T47D (cell line): Measurements from ENCODE around the gene TNS1.

ENCODE experiments used
- DNase-seq, 2 experiments: peaks; one replicate each; pipeline versions ENCODE4 v3.0.0 to v3.0.0-alpha.2; 2011 to 2012; ENCODE audit warnings: low read depth in 1 of 2, low spot score in 1 of 2
- JUND ChIP-seq: IDR thresholded peaks from 2 replicates; pipeline ENCODE4 v1.6.1; 2012; ENCODE audit warnings: low read depth
- in situ Hi-C: cut with HindIII; loops from 2 replicates; pipeline ENCODE4 v1.10.0; 2016; ENCODE audit warnings: low sequenced_read_pairs, low pct_unique_long_range_greater_than_20kb

Gene TNS1

DNA sequence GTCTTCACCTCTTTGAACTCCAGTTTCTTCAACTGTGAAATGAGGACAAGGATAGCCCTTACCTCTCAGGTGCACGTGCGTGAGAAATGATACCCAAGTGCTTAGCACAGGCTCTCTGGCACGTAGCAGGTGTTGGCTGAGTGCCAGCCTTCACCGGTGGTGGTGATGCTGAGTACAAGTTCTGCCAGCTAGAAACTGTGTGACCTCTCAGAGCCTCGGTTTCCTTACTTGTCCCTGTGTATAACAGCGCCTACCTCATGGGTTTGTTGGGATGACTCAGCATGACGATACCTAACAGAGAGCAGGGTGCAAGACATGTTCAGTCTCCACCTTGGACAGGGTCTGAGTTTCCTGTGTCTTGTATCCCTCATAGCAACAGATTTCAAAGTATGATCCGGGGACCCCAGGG is 205.1 kb downstream of the TNS1 start:
- in situ Hi-C loops: no loop called here
- TF ChIP-seq JUND: no peak
- no peak for DNase-seq

- DNase-seq: no peak
- TF ChIP-seq JUND: no peak
- in situ Hi-C loops: no loop called here
These were observed 205.6 kb downstream of the TNS1 start for GRCh38 chr2:217797165-217797564.

GRCh38 chr2:217795706-217796465 is 206.9 kb downstream of the TNS1 start:
- TF ChIP-seq JUND: no peak
- in situ Hi-C loops: no loop called here
- no peak for DNase-seq

GRCh38 chr2:217795067-217795466 is 207.7 kb downstream of the TNS1 start:
- DNase-seq: no peak
- in situ Hi-C loops: no loop called here
- TF ChIP-seq JUND: no peak

GRCh38 chr2:217794133-217794986 is 208.4 kb downstream of the TNS1 start:
- in situ Hi-C loops: no loop called here
- DNase-seq: no peak

DNA sequence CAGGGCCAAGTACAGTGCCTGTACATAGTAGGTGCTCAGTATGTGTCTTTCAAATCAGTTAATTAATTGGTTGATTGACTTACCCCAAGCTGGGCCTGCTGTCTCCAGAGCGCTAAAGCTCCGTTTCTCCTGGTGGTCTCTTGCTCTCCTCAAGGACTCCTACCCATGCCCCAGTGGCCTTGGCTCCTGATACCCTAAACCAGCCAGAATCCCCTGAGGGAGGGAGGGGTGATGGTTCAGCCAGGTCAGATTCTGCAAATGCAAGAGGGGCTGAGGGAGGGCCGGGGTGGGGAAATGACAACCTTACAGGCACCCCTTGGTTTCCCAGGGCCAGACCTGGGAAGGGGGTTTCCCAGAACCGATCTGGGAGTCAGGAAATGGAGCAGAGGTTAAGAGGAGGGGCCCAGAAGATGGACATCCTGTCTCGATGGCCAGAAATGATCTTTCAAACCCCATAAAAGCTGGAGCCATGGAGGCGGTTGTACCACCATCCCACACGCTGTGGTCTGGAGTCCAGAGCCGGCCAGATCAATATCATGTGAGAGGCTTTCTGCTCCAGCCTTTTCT is 209.1 kb downstream of the TNS1 start:
- DNase-seq: no peak
- in situ Hi-C loops: no loop called here
- TF ChIP-seq JUND: no peak

More at GRCh38 chr2:217794133-217794986, 208.4 kb downstream of the TNS1 start:
- TF ChIP-seq JUND: no peak

DNA sequence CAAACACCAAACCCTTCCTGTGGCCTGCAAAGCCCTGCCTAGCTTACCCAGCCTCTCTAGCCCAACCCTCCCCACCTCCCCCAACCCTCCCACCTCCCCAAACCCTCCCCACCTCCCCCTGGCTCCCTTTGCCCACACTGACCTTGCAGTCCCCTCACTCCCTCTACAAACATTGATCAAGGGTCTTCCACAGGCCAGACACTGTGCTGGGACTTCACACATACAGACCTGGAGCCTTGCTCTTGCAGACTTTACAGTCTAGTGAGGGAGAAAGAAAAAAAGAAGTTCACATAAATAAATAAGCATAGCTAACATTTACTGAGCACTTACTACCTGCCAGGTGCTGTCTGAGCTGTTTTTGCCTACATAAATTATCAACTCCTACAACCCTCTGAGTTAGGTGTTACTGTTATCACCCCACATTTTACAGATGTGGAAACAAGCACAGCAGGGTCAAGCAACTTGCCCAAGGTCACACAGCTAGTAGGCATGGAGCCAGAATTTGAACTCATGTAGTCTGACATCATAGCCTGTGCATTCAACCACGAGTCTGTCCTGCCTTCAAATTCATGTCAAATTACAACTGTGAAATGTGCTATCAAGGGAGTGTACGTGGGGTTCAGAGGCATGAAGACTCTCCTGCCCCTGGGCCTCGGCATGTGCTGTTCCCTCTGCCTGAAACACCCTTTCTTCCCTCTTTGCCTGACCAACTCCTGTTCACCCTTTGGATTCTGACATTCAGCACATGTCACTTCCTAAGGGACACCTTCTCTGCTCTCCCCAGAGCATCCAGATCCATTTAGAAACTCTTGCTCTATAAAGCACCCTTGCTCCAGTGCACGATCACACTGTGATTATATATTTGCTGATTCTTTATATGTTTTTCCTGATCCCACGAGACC is 209.9 kb downstream of the TNS1 start:
- DNase-seq: no peak
- TF ChIP-seq JUND: no peak
- in situ Hi-C loops: no loop called here

DNA sequence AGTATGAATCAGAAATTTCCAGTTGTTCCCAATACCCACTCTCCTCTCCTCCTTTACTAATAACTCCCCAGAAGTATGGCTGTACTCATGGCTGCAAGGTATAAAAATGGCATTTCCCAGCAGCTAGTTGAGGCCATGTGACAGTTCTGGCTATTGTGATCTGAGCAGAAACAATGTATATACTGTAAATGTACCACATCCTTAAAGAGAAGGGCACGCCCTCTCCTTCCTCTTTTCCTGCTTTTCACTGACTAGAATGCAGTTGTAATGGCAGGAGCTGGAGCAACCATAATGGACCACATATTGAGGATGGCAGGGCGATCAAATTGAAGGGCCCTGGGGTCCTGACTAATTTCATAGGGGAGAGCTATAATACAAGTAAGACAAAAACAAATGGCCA is 211.2 kb downstream of the TNS1 start:
- DNase-seq: no peak
- in situ Hi-C loops: no loop called here
- TF ChIP-seq JUND: no peak

GRCh38 chr2:217790681-217791392 is 212.0 kb downstream of the TNS1 start:
- in situ Hi-C loops: no loop called here
- no peak for DNase-seq
- no peak for TF ChIP-seq JUND

DNA sequence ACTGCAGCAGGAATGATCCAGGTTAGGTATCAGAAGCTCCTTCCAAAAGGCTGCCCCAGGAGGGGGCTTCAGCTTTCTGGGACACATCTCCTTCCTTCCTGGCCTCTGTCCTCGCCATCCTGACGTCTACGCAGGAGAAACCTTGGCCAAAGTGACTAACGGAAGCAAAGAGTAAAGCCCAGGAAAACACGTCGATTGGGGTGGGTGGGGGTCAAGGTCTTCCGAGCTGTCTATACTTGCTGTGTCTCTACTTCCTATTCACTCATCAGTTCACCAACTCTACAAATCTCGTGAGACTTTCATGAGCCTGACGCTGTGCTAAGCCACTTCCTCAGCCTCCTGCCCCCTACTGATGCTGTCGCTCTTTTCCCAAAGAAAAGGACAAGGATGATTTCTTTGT is 212.6 kb downstream of the TNS1 start:
- no peak for TF ChIP-seq JUND
- no peak for DNase-seq
- in situ Hi-C loops: no loop called here

DNA sequence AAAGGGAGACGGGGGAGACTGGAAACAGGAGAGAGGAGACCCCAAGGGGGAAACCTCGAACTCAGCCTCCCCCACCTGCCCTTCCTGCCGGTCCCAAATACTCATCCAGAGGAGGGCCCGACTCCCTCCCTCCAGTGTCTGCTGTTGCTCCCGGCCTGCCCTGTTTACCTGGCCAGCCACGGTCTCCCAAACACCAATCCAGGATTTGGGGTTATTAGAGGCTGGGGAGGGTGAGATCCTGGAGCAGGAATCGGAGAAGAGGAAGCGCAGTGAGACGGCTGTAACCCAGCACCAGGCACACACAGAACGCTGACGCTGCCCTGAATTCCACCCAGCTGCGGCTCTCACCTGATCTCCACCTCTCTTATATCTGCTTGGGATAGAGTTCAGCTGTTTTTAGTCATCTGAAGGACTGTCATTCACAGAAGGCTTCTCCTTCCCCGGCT is 213.0 kb downstream of the TNS1 start:
- in situ Hi-C loops: no loop called here
- TF ChIP-seq JUND: no peak
- no peak for DNase-seq
